Measurements from ENCODE around the gene RAPGEF2.

DNA sequence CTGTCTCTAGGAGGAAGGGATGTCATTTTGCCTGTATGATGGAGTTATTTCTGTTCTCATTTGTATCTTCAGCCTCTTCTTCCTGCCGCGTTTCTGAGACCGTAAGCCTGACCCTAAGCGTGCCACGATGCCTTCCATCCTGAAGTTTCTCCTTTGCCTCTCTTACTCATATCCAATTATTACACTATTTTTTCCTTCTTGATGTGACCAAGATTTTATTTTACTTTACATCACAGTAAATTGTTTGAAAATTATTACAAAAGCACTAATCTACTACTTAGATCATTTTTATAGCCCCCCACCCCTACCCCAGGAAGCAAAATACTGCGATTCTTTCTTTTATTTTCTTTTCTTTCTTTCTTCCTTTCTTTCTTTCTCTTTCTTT, 95.0 kb downstream of the RAPGEF2 start:
- TF ChIP-seq, protein P1, sequence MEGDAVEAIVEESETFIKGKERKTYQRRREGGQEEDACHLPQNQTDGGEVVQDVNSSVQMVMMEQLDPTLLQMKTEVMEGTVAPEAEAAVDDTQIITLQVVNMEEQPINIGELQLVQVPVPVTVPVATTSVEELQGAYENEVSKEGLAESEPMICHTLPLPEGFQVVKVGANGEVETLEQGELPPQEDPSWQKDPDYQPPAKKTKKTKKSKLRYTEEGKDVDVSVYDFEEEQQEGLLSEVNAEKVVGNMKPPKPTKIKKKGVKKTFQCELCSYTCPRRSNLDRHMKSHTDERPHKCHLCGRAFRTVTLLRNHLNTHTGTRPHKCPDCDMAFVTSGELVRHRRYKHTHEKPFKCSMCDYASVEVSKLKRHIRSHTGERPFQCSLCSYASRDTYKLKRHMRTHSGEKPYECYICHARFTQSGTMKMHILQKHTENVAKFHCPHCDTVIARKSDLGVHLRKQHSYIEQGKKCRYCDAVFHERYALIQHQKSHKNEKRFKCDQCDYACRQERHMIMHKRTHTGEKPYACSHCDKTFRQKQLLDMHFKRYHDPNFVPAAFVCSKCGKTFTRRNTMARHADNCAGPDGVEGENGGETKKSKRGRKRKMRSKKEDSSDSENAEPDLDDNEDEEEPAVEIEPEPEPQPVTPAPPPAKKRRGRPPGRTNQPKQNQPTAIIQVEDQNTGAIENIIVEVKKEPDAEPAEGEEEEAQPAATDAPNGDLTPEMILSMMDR (conservative IDR thresholded peaks at IDR 0.05; ENCODE audit: low read depth, low read length), result no peak
- no peak for TF ChIP-seq EZH2phosphoT487 (IDR thresholded peaks at IDR 0.05; ENCODE audit: borderline replicate concordance, low read length)
